IPS-20b (cell line): ENCODE measurements around the gene SPRING1.

Experiments
- H3K27ac ChIP-seq: one replicate; pipeline ENCODE4 v1.5.1; 2013; ENCODE audit warnings: low read length
- H3K27me3 ChIP-seq: 2 replicates; pipeline ENCODE4 v1.6.1; 2013; ENCODE audit warnings: mild to moderate bottlenecking, low read length, inconsistent platforms; ENCODE audit not compliant: insufficient read depth
- H3K36me3 ChIP-seq: 2 replicates; pipeline ENCODE4 v1.6.1; 2013; ENCODE audit warnings: low read depth, mild to moderate bottlenecking, inconsistent platforms, low read length, moderate library complexity; ENCODE audit not compliant: insufficient read depth
- H3K4me1 ChIP-seq: 2 replicates; pipeline ENCODE4 v1.6.1; 2013; ENCODE audit warnings: mild to moderate bottlenecking, control low read depth, inconsistent platforms, low read length, moderate library complexity; ENCODE audit not compliant: insufficient read depth
- H3K4me3 ChIP-seq: 2 replicates; pipeline ENCODE4 v1.5.1; 2013; ENCODE audit warnings: mild to moderate bottlenecking, low read length, inconsistent platforms
- H3K9ac ChIP-seq: 2 replicates; pipeline ENCODE4 v1.6.1; 2013; ENCODE audit warnings: low read depth, mild to moderate bottlenecking, inconsistent platforms, low read length, moderate library complexity
- H3K9me3 ChIP-seq: 2 replicates; pipeline ENCODE4 v1.6.1; 2013; ENCODE audit warnings: mild to moderate bottlenecking, low read depth, low read length, inconsistent platforms; ENCODE audit not compliant: insufficient read depth

The SPRING1 gene, protein sequence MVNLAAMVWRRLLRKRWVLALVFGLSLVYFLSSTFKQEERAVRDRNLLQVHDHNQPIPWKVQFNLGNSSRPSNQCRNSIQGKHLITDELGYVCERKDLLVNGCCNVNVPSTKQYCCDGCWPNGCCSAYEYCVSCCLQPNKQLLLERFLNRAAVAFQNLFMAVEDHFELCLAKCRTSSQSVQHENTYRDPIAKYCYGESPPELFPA

DNA sequence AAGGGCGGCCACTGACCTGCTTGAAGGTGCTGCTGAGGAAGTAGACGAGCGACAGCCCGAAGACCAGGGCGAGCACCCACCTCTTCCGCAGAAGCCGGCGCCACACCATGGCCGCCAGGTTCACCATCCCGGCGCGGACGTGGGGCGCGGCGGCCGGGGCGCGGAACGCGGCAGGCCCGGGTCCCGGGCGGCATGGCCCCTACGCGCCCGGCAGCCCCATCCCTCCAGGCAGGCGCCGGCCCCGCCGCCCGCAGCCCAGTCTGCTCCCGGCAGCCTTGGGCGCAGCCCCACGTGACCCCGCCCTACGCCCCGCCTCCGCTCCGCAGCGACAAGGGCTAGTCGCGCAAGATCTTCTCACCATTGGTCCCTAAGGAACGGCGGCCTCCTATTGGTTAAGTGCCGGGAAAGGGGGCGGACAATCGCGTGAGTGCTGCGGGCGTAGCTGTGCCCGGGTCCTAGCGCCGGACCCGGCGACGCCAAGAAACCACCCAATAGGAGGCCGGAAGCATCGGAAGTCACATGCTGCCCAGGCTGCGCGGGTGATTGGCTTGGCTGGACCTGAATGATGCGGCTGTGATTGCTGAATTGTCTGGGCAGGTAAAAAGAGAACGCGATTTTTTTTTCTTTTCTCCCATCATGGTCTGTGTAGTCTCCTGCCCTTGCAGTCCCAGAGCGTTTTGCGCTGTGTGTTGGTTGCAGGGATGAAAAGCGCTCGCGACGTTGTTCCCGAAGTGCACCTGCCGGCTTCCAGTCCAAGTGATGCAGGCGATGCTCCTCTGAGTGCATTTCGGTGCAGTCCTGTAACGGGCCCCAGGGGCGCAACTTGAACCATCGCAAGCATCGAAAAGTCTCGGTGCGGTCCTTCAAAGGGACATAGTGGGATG, at the start of gene SPRING1, which contains the start of gene RNFT2:
Gene SPRING1 (minus strand): TSS at position 296 of the 884 bp plus-strand sequence. CDS start 169 bp downstream, at position 127.
Gene RNFT2 (plus strand): TSS at position 542 of the 884 bp plus-strand sequence. CDS start 2,183 bp downstream, outside the sequence.
- no peak within 1 kb of the TSS for H3K27ac ChIP-seq
- peak within 1 kb of the TSS; percentile 100 for H3K4me3 ChIP-seq
- peaks cover 34% of the 10 kb centered on the region for H3K36me3 ChIP-seq
- peak within 1 kb of the TSS; percentile 92 for H3K9ac ChIP-seq
- H3K4me1 ChIP-seq = no peaks in the 10 kb centered on the region; the same call in 1 of the 2 replicates
- H3K27me3 ChIP-seq = no peaks in the 10 kb centered on the region
- H3K9me3 ChIP-seq = no peaks in the 10 kb centered on the region

DNA sequence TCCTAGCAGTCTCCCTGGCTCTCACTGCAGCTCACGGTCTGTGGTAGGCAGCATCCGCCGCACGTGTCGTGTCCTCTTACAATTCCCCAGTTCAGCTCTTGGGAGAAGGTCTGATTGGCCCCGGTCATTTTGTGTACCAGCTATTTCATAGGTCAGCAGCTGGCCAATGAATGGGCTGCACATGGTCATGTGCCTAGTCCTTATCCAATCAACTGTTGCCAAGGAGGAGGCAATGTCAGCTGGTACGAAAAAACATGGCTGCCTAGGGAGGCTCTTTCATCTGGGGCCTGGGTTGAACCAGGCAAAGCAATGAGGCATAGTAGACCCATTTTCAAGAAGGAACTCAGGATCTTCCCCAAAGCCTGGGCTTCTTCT, 46.4 kb upstream of the SPRING1 start:
- no peaks in the 10 kb centered on the region for H3K27me3 ChIP-seq
- H3K36me3 ChIP-seq = peaks cover 64% of the 10 kb centered on the region
- H3K9me3 ChIP-seq = no peaks in the 10 kb centered on the region
- no peaks in the 10 kb centered on the region for H3K4me1 ChIP-seq
- H3K9ac ChIP-seq = no peak overlapping the region
- no peak overlapping the region for H3K4me3 ChIP-seq
- no peak overlapping the region for H3K27ac ChIP-seq

DNA sequence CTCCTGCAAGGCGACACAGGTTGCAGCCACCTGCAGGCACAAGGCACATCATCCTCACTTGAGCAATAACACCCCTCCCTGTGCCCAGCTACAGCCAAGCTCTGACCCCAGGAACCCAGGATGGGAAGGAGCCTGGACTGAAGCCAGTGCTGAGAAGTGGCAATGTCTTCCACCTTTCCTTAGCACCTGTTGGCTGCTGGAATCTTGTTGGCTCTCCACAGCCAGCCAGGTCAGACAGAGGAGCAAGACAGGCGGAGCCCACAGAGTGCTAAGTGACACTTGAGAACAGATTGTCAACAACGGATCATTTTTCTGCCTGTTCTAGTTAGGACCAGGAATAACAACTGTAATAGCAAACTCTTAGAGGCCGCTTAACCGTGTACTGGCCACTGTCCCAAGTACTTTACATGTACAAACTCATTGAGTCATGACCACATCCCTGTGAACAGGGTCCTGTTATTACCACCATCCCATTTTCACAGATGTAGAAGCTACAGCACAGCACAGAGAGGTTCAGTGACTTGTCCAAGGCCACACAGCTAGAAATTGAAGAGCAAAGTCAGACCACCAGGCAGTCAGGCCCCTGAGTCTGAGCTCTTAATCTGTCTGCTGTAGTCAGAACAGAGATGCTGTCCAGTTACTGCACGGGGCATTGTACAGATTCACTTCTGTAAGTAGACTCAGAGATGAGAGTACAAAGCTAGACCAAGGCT, 45.8 kb upstream of the SPRING1 start:
- H3K27ac ChIP-seq = no peak overlapping the region
- H3K9me3 ChIP-seq = no peaks in the 10 kb centered on the region
- no peak overlapping the region for H3K9ac ChIP-seq
- H3K4me1 ChIP-seq = no peaks in the 10 kb centered on the region
- no peaks in the 10 kb centered on the region for H3K27me3 ChIP-seq
- peaks cover 69% of the 10 kb centered on the region for H3K36me3 ChIP-seq
- no peak overlapping the region for H3K4me3 ChIP-seq

DNA sequence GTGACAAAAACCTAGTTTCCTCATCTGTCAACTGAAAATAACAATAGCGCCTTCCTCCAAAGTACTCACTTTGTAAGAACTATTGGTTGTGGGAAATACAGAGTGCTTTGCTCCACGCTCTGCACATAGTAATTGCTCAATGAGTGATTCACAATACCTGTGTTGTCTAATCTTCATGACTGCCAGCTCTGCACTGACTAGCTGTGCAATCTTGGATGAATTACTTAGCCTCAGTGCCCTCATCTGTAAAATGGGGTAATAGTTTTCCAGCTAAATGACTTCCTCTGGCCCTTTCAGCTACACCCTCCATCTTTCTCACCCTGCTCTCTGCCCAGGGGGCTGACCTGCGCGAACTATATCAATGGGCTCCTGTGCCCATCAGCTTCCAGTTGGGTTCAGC, 43.1 kb upstream of the SPRING1 start:
- H3K36me3 ChIP-seq = peaks cover 54% of the 10 kb centered on the region
- no peak overlapping the region for H3K4me3 ChIP-seq
- no peaks in the 10 kb centered on the region for H3K9me3 ChIP-seq
- no peaks in the 10 kb centered on the region for H3K4me1 ChIP-seq
- H3K9ac ChIP-seq = no peak overlapping the region
- H3K27ac ChIP-seq = no peak overlapping the region
- H3K27me3 ChIP-seq = no peaks in the 10 kb centered on the region

DNA sequence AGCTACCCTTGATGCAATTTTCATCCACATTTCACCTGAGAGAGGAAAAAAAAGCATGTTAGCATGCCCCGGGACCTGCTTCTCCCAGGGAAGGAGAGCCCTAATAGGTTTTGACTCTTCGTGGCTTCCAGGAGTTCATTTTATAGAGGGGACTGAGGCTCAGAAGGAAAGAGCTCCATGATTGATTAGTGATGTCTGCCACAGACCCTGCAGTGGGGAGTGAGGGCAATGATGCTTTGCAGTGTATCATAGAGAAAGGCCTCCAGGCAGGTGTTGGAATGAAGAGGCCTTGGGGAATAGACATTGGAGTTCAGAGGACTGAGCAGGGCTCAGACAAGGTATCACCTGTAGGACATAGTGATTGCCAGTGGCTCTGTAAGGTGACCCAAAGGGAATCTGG, 41.7 kb upstream of the SPRING1 start:
- H3K36me3 ChIP-seq = peaks cover 47% of the 10 kb centered on the region
- H3K9me3 ChIP-seq = no peaks in the 10 kb centered on the region
- no peak overlapping the region for H3K9ac ChIP-seq
- no peaks in the 10 kb centered on the region for H3K4me1 ChIP-seq
- H3K27ac ChIP-seq = no peak overlapping the region
- no peak overlapping the region for H3K4me3 ChIP-seq
- no peaks in the 10 kb centered on the region for H3K27me3 ChIP-seq

DNA sequence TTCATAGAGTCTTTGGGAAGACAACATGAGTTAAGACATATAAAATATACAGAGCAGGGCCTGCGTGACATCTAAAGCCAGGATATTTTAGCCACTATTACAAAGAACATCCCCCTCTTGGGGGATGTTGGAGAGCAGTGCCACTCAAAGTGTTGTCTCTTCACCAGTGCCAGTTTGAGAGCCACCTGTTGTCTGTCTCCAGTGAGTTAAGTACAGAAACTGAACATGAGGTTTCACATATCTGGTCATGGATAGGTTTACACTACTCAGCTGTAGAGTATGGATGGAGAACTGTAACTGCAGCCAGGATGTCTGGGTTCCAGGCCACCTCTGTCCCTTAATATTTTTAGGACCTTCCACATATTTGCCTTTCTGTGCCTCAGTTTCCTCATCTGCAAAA, 39.4 kb upstream of the SPRING1 start:
- H3K27ac ChIP-seq = no peak overlapping the region
- no peaks in the 10 kb centered on the region for H3K4me1 ChIP-seq
- no peak overlapping the region for H3K4me3 ChIP-seq
- H3K9ac ChIP-seq = no peak overlapping the region
- no peaks in the 10 kb centered on the region for H3K27me3 ChIP-seq
- H3K9me3 ChIP-seq = no peaks in the 10 kb centered on the region
- peaks cover 43% of the 10 kb centered on the region for H3K36me3 ChIP-seq

DNA sequence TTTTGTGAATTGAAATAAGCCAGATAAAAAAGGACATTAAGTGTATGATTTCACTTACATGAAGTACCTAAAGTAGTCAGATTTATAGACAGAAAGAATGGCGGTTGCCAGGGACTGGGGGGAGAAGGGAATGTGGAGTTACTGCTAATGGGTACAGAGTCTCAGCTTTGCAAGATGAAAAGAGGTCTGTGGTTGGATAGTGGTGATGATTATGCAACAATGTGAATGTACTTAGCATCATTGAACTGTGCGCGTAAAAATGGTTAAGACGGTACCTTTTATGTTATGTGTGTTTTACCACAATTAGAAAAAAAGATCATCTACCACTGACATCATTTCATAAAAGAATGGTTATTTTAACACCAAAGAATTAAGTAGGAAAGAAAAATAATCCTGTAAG, 36.2 kb upstream of the SPRING1 start:
- H3K27ac ChIP-seq = no peak overlapping the region
- H3K4me1 ChIP-seq = no peaks in the 10 kb centered on the region
- no peaks in the 10 kb centered on the region for H3K9me3 ChIP-seq
- H3K9ac ChIP-seq = no peak overlapping the region
- peaks cover 32% of the 10 kb centered on the region; the same call in 1 of the 2 replicates for H3K36me3 ChIP-seq
- H3K4me3 ChIP-seq = no peak overlapping the region
- no peaks in the 10 kb centered on the region for H3K27me3 ChIP-seq

DNA sequence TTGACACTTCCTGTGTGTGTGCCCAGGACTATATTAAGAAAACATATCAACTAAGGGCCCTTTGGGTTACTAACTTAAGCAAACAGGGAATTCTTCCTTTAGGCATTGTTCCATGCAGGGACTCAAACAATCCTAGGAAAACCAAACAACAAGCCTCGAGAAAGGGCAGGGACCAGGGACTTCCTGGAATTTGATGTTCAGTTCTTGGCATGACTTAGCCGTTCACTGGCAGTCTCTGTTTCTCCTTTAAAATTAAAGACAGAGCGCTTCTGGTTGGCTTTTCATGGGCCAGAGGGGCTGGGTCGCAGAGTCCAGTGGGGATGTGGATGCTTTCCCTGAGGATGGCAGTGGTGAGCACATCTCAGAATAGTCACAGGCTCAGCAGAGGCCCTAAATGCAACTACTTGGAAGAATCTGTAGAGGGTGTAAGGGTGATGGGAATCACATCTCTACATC, 35.4 kb upstream of the SPRING1 start:
- Histone ChIP-seq H3K27me3 (no peaks in the 10 kb centered on the region), H3K36me3 (peaks cover 32% of the 10 kb centered on the region; the same call in 1 of the 2 replicates), H3K9ac (no peak overlapping the region)

DNA sequence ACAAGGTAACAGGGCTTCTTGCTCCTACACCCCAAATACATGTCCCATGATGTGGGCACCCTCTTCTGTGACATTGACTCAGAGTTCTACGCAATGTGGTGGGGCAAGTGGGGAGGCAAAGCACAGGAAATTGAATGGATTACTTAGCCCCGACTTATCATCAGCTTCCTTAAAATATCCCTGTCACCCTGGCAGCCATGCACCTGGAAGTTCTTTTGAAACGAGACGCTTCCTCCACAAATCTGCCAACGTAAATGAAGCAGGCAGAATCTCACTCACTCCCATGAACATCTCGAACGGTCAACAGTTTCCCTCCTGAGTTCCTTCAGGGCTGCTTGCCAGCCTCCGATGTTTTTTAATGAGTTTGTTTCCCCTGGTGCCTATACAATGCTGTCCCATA, 33.8 kb upstream of the SPRING1 start:
- Histone ChIP-seq H3K36me3 (peaks cover 41% of the 10 kb centered on the region), H3K9ac (no peak overlapping the region), H3K4me3 (no peak overlapping the region), H3K4me1 (no peaks in the 10 kb centered on the region), H3K27me3 (no peaks in the 10 kb centered on the region), H3K27ac (no peak overlapping the region), H3K9me3 (no peaks in the 10 kb centered on the region)

More for the DNA sequence above, 35.4 kb upstream of the SPRING1 start:
- Histone ChIP-seq H3K27ac (no peak overlapping the region), H3K4me3 (no peak overlapping the region), H3K9me3 (no peaks in the 10 kb centered on the region), H3K4me1 (no peaks in the 10 kb centered on the region)

DNA sequence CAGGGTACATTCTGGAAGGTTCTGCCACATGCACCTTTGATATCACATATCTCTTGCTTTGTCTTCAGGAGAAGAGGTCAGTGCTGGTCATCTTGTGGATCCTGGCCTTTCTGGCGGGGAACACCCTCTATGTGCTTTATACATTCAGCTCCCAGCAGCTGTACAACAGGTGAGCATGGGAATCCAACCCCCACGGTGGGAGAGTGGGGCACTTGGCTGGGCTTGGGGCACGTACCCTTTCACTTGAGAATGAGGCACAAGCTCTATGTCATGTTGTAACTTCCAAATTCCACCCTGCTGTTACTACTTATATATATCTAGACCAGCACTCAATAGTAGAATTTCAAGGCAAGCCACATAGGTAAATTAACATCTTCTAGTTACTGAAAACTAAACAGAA, 28.9 kb upstream of the SPRING1 start:
- Histone ChIP-seq H3K36me3 (peaks cover 35% of the 10 kb centered on the region), H3K4me1 (no peaks in the 10 kb centered on the region), H3K27ac (no peak overlapping the region), H3K9ac (no peak overlapping the region), H3K4me3 (no peak overlapping the region), H3K9me3 (no peaks in the 10 kb centered on the region), H3K27me3 (no peaks in the 10 kb centered on the region)

DNA sequence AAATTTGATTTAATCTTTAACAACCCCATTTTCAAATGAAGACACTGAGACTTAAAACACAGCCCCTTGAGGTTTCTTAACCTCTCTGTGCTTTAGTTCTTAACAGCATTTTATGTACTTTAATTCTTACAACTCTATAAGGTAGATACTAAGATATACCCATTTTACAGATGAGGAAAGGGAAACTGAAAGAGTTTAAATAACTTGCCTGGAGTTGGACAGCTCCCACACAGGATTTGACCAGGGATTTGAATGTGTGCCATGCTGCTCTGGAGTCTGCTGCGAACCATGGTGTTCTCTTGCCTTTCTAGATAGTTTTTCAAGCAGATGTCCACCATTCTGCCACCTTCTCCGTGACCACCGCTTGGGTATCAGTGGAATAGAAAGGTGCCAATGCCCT, 28.4 kb upstream of the SPRING1 start:
- no peaks in the 10 kb centered on the region for H3K9me3 ChIP-seq
- no peak overlapping the region for H3K27ac ChIP-seq
- no peaks in the 10 kb centered on the region for H3K27me3 ChIP-seq
- H3K36me3 ChIP-seq = peaks cover 36% of the 10 kb centered on the region
- H3K9ac ChIP-seq = no peak overlapping the region
- H3K4me1 ChIP-seq = no peaks in the 10 kb centered on the region
- H3K4me3 ChIP-seq = no peak overlapping the region
